K562 (cell line): ENCODE measurements around the gene WBP1. TPM values are rescaled to one million over a fixed set of nuclear protein-coding genes. Genes with fewer than 3 reads are reported as not detected.

Experiments
- BRCA1 ChIP-seq, 2 experiments: fragments of 450-650 bp in 1 of 2; sonication (generic) in 1 of 2; formaldehyde crosslinking in 1 of 2; IDR thresholded peaks; 2 replicates each; pipeline versions ENCODE4 v1.5.0 to v1.6.1; 2017 to 2020; ENCODE audit warnings: mild to moderate bottlenecking in 1 of 2, missing genetic modification reagents in 1 of 2
- CHD2 ChIP-seq: IDR thresholded peaks from 2 replicates; pipeline ENCODE4 v1.6.1; 2011; ENCODE audit warnings: low read depth, low read length
- E2F4 ChIP-seq: sonication (generic); formaldehyde crosslinking; IDR thresholded peaks from 2 replicates; pipeline ENCODE4 v1.8.0; 2022; ENCODE audit warnings: mild to moderate bottlenecking, low read depth, missing genetic modification reagents
- EP400 ChIP-seq: fragments of 450-650 bp; IDR thresholded peaks from 2 replicates; pipeline ENCODE4 v1.6.1; 2017; ENCODE audit warnings: antibody characterized with exemption, mild to moderate bottlenecking, moderate library complexity
- ERF ChIP-seq: fragments of 450-650 bp; formaldehyde crosslinking; IDR thresholded peaks from 2 replicates; pipeline ENCODE4 v1.4.0; 2020; ENCODE audit warnings: mild to moderate bottlenecking, mixed read lengths
- HIVEP1 ChIP-seq: fragments of 250-450 bp; sonication (Bioruptor Pico); IDR thresholded peaks from 2 replicates; pipeline ENCODE4 v1.4.0; 2020; ENCODE audit warnings: mild to moderate bottlenecking
- ID3 ChIP-seq, 2 experiments: fragments of 250-450 bp in 1 of 2; fragments of 450-650 bp in 1 of 2; sonication (Bioruptor Pico) in 1 of 2; IDR thresholded peaks; 2 replicates each; pipeline versions ENCODE4 v1.6.1 to v1.8.0; 2016 to 2021; ENCODE audit warnings: mild to moderate bottlenecking in 2 of 2, moderate library complexity in 2 of 2, missing compliant biosample characterization in 1 of 2, missing genetic modification characterization in 1 of 2
- MEF2D ChIP-seq: conservative IDR thresholded peaks from 2 replicates; pipeline ENCODE4 v1.6.1; 2016; ENCODE audit warnings: low read depth, missing genetic modification characterization, missing compliant biosample characterization
- OTX1 ChIP-seq: fragments of 450-650 bp; formaldehyde crosslinking; IDR thresholded peaks from 2 replicates; pipeline ENCODE4 v1.4.0; 2022; ENCODE audit warnings: mild to moderate bottlenecking
- POU5F1 ChIP-seq: fragments of 150-350 bp; IDR thresholded peaks from 2 replicates; pipeline ENCODE4 v1.6.1; 2014; ENCODE audit warnings: borderline replicate concordance, low read length, low read depth, mild to moderate bottlenecking; ENCODE audit not compliant: partially characterized antibody
- PREB ChIP-seq: sonication (generic); formaldehyde crosslinking; IDR thresholded peaks from 2 replicates; pipeline ENCODE4 v1.8.1; 2023; ENCODE audit warnings: mild to moderate bottlenecking, missing genetic modification reagents
- PTRF ChIP-seq: fragments of 450-650 bp; IDR thresholded peaks from 2 replicates; pipeline ENCODE4 v1.6.1; 2016; ENCODE audit warnings: mild to moderate bottlenecking, missing genetic modification characterization, missing compliant biosample characterization
- ZKSCAN1 ChIP-seq: fragments of 150-350 bp; IDR thresholded peaks from 2 replicates; pipeline ENCODE4 v1.6.1; 2016; ENCODE audit warnings: low read depth, low read length
- ZNF507 ChIP-seq: conservative IDR thresholded peaks from 2 replicates; pipeline ENCODE4 v1.6.1; 2017; ENCODE audit warnings: missing genetic modification characterization, missing compliant biosample characterization
- polyA plus RNA-seq, 8 experiments: library from polyadenylated mRNA; depleted of rRNA in 4 of 8; stranded (reverse) in 5 of 8; unstranded in 3 of 8; fragments of >200 nt; fragmentation: Nextera tagmentation in 2 of 8; fragmentation: Illumina TruSeq in 1 of 8; extraction: Ambion mirVana in 2 of 8; extraction: Trizol in 1 of 8; gene quantifications; 2 replicates each; pipeline versions ENCODE4 v1.2.1 to v1.2.3, GENCODE V29; 2011 to 2014; ENCODE audit warnings: inconsistent platforms in 1 of 8, missing spikeins in 1 of 8
- total RNA-seq, 7 experiments: library from RNA; depleted of rRNA in 6 of 7; stranded (reverse); fragments of >200 nt in 6 of 7; fragmentation: Illumina TruSeq in 2 of 7; extraction: Trizol in 2 of 7; gene quantifications; 2 replicates each; pipeline versions ENCODE4 v1.2.1 to v1.2.3, GENCODE V29; 2011 to 2021; ENCODE audit warnings: low replicate concordance in 1 of 7
- TF ChIP-seq, protein P1 (sequence below): fragments of 200-800 bp; sonication (Bioruptor generic); IDR thresholded peaks from 2 replicates; pipeline ENCODE4 v1.6.1; 2017; ENCODE audit warnings: missing genetic modification characterization, missing compliant biosample characterization
- TF ChIP-seq, protein P2 (sequence below): fragments of 250-450 bp; sonication (Bioruptor Pico); IDR thresholded peaks from 2 replicates; pipeline ENCODE4 v1.4.0; 2020; ENCODE audit warnings: mild to moderate bottlenecking, moderate library complexity

The WBP1 gene
- total and polyA plus RNA-seq, 9 of the 15 experiments (the other 6 are each of a cell fraction or from before 2014, with no cell fraction given): 1.9 to 27.7 (median 14.2) TPM

GRCh38 chr2:74472086-74472944 lies 14.1 kb downstream of the WBP1 start, which contains the start of gene MRPL53 (continued):
- TF ChIP-seq ERF (CRISPR knock-in tag) (peak; percentile 75; the same call in 1 of the 2 replicates), ZKSCAN1 (0 out of 2 replicates have a peak, but pooled peaks have one; percentile 30), POU5F1 (no peak), CHD2 (peak; percentile 72; the same call in 1 of the 2 replicates), PTRF (tag) (no peak), EP400 (peak; percentile 83), HIVEP1 (no peak), MEF2D (tag) (peak; percentile 67; the same call in 1 of the 2 replicates), OTX1 (peak; percentile 46; the same call in 1 of the 2 replicates), BRCA1 (IDR thresholded peaks at IDR 0.05) (no peak), BRCA1 (CRISPR knock-in tag; IDR thresholded peaks at IDR 0.05) (no peak), PREB (CRISPR knock-in tag) (no peak), ZNF507 (tag) (no peak), E2F4 (CRISPR knock-in tag) (no peak), ID3 (CRISPR knock-in tag; IDR thresholded peaks at IDR 0.05) (no peak), ID3 (tag; IDR thresholded peaks at IDR 0.05) (no peak)
- TF ChIP-seq, protein P1, sequence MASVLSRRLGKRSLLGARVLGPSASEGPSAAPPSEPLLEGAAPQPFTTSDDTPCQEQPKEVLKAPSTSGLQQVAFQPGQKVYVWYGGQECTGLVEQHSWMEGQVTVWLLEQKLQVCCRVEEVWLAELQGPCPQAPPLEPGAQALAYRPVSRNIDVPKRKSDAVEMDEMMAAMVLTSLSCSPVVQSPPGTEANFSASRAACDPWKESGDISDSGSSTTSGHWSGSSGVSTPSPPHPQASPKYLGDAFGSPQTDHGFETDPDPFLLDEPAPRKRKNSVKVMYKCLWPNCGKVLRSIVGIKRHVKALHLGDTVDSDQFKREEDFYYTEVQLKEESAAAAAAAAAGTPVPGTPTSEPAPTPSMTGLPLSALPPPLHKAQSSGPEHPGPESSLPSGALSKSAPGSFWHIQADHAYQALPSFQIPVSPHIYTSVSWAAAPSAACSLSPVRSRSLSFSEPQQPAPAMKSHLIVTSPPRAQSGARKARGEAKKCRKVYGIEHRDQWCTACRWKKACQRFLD (CRISPR knock-in tag): no peak
- TF ChIP-seq, protein P2, sequence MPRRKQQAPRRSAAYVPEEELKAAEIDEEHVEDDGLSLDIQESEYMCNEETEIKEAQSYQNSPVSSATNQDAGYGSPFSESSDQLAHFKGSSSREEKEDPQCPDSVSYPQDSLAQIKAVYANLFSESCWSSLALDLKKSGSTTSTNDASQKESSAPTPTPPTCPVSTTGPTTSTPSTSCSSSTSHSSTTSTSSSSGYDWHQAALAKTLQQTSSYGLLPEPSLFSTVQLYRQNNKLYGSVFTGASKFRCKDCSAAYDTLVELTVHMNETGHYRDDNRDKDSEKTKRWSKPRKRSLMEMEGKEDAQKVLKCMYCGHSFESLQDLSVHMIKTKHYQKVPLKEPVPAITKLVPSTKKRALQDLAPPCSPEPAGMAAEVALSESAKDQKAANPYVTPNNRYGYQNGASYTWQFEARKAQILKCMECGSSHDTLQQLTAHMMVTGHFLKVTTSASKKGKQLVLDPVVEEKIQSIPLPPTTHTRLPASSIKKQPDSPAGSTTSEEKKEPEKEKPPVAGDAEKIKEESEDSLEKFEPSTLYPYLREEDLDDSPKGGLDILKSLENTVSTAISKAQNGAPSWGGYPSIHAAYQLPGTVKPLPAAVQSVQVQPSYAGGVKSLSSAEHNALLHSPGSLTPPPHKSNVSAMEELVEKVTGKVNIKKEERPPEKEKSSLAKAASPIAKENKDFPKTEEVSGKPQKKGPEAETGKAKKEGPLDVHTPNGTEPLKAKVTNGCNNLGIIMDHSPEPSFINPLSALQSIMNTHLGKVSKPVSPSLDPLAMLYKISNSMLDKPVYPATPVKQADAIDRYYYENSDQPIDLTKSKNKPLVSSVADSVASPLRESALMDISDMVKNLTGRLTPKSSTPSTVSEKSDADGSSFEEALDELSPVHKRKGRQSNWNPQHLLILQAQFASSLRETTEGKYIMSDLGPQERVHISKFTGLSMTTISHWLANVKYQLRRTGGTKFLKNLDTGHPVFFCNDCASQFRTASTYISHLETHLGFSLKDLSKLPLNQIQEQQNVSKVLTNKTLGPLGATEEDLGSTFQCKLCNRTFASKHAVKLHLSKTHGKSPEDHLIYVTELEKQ (CRISPR knock-in tag): no peak
